PFSK-1 (cell line): ENCODE measurements around the gene TBL1Y.

Experiments
- FOXP2 ChIP-seq: optimal IDR thresholded peaks from 2 replicates; pipeline ENCODE3; 2011; ENCODE audit warnings: borderline replicate concordance, control low read depth, inconsistent platforms; ENCODE audit not compliant: insufficient read depth; ENCODE audit errors: extremely low read length, extremely low read depth
- POLR2AphosphoS5 ChIP-seq: IDR thresholded peaks from 2 replicates; pipeline ENCODE4 v1.6.1; 2012; ENCODE audit warnings: low read depth, mild to moderate bottlenecking, control low read depth, low read length, moderate library complexity
- SIN3A ChIP-seq: IDR thresholded peaks from 2 replicates; pipeline ENCODE4 v1.6.1; 2012; ENCODE audit warnings: mild to moderate bottlenecking, low read length, moderate library complexity, borderline replicate concordance; ENCODE audit not compliant: insufficient read depth
- TAF1 ChIP-seq: IDR thresholded peaks from 2 replicates; pipeline ENCODE4 v1.6.1; 2012; ENCODE audit warnings: low read length, control low read depth, borderline replicate concordance; ENCODE audit not compliant: insufficient read depth
- TF ChIP-seq, protein P1 (sequence below), 2 experiments: IDR thresholded peaks; 2 replicates each; pipeline versions ENCODE4 v1.6.1 to v1.8.0; 2011 to 2012; ENCODE audit warnings: low read depth in 2 of 2, low read length in 2 of 2, control low read depth in 1 of 2, inconsistent platforms in 1 of 2, mild to moderate bottlenecking in 1 of 2, moderate library complexity in 1 of 2; ENCODE audit not compliant: insufficient read depth in 1 of 2

DNA sequence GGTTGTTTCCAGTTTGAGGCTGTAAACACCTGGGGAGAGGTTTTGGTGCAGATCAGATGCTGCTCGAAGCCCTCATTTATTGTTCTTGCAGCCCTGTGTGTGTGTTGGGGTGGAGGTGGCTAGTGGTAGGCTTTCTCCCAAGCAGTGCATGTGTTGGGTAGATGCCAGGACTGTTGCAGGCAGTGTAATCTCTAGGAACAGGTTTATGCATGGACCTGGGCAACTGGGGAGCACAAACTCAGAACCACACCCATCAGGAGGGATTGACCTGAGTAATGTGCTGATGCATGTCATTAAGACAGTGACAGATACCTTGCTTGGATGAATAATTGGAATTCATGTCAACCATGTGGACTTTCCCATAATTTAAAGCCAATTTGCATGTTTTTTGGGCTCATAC is 77.3 kb downstream of the TBL1Y start:
- TF ChIP-seq POLR2AphosphoS5 (no peak), SIN3A (no peak), TAF1 (no peak), FOXP2 (no peak)
- TF ChIP-seq, protein P1, sequence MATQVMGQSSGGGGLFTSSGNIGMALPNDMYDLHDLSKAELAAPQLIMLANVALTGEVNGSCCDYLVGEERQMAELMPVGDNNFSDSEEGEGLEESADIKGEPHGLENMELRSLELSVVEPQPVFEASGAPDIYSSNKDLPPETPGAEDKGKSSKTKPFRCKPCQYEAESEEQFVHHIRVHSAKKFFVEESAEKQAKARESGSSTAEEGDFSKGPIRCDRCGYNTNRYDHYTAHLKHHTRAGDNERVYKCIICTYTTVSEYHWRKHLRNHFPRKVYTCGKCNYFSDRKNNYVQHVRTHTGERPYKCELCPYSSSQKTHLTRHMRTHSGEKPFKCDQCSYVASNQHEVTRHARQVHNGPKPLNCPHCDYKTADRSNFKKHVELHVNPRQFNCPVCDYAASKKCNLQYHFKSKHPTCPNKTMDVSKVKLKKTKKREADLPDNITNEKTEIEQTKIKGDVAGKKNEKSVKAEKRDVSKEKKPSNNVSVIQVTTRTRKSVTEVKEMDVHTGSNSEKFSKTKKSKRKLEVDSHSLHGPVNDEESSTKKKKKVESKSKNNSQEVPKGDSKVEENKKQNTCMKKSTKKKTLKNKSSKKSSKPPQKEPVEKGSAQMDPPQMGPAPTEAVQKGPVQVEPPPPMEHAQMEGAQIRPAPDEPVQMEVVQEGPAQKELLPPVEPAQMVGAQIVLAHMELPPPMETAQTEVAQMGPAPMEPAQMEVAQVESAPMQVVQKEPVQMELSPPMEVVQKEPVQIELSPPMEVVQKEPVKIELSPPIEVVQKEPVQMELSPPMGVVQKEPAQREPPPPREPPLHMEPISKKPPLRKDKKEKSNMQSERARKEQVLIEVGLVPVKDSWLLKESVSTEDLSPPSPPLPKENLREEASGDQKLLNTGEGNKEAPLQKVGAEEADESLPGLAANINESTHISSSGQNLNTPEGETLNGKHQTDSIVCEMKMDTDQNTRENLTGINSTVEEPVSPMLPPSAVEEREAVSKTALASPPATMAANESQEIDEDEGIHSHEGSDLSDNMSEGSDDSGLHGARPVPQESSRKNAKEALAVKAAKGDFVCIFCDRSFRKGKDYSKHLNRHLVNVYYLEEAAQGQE (IDR thresholded peaks at IDR 0.05; ENCODE audit: insufficient read depth in 1 of 2, low read depth in 2 of 2, low read length in 2 of 2) = no peak
